Mesenchymal stem cell (in vitro differentiated cells and primary cell): ENCODE data around the gene CLCNKA.

Experiments
- DNase-seq: peaks from one replicate; pipeline ENCODE4 v3.0.0-alpha.2; 2013
- H2AFZ ChIP-seq: one replicate; pipeline ENCODE4 v1.6.1; 2013; ENCODE audit warnings: low read depth, mild to moderate bottlenecking, control low read depth, inconsistent platforms, low read length, moderate library complexity
- H2AK5ac ChIP-seq: 2 replicates; pipeline ENCODE4 v1.6.1; 2013; ENCODE audit warnings: low read length, moderate library complexity, mild to moderate bottlenecking, inconsistent platforms; ENCODE audit not compliant: severe bottlenecking
- H2BK120ac ChIP-seq: one replicate; pipeline ENCODE4 v1.6.1; 2013; ENCODE audit warnings: low read depth, mild to moderate bottlenecking, inconsistent platforms, low read length, moderate library complexity
- H2BK12ac ChIP-seq, 2 experiments: one replicate each; pipeline ENCODE4 v1.6.1; 2013; ENCODE audit warnings: inconsistent platforms in 2 of 2, low read length in 2 of 2, mild to moderate bottlenecking in 2 of 2, moderate library complexity in 2 of 2, control low read depth in 1 of 2
- H2BK15ac ChIP-seq: one replicate; pipeline ENCODE4 v1.6.1; 2013; ENCODE audit warnings: mild to moderate bottlenecking, low read depth, inconsistent platforms; ENCODE audit not compliant: poor library complexity, severe bottlenecking
- H2BK5ac ChIP-seq: 2 replicates; pipeline ENCODE4 v1.6.1; 2013; ENCODE audit warnings: low read depth, mild to moderate bottlenecking, low read length, control low read depth, inconsistent platforms; ENCODE audit not compliant: poor library complexity, severe bottlenecking
- H3K14ac ChIP-seq, 2 experiments: one replicate each; pipeline ENCODE4 v1.6.1; 2013; ENCODE audit warnings: inconsistent platforms in 2 of 2, low read length in 2 of 2, control low read depth in 1 of 2, mild to moderate bottlenecking in 1 of 2, moderate library complexity in 1 of 2
- H3K18ac ChIP-seq, 2 experiments: one replicate each; pipeline ENCODE4 v1.6.1; 2013; ENCODE audit warnings: inconsistent platforms in 2 of 2, low read length in 2 of 2, control low read depth in 1 of 2, low read depth in 1 of 2, mild to moderate bottlenecking in 1 of 2
- H3K23ac ChIP-seq, 2 experiments: one replicate each; pipeline ENCODE4 v1.6.1; 2013; ENCODE audit warnings: inconsistent platforms in 2 of 2, low read length in 2 of 2, mild to moderate bottlenecking in 2 of 2, moderate library complexity in 2 of 2, control low read depth in 1 of 2
- H3K27ac ChIP-seq: 2 replicates; pipeline ENCODE4 v1.5.1; 2013; ENCODE audit warnings: mild to moderate bottlenecking, moderate library complexity, low read length, control low read depth, inconsistent platforms; ENCODE audit not compliant: poor library complexity, severe bottlenecking
- H3K27me3 ChIP-seq, 2 experiments: 2 replicates each; pipeline versions ENCODE4 v1.6.1 to v1.7.0; 2013; ENCODE audit warnings: low read length in 2 of 2, mild to moderate bottlenecking in 2 of 2, moderate library complexity in 2 of 2, control low read depth in 1 of 2, inconsistent platforms in 1 of 2; ENCODE audit not compliant: control insufficient read depth in 1 of 2, insufficient read depth in 1 of 2
- H3K36me3 ChIP-seq, 2 experiments: 2 replicates each; pipeline versions ENCODE4 v1.6.1 to v1.7.0; 2013; ENCODE audit warnings: low read length in 2 of 2, control low read depth in 1 of 2, inconsistent platforms in 1 of 2, low read depth in 1 of 2, mild to moderate bottlenecking in 1 of 2; ENCODE audit not compliant: insufficient read depth in 2 of 2, control insufficient read depth in 1 of 2
- H3K4ac ChIP-seq, 2 experiments: one replicate each; pipeline ENCODE4 v1.6.1; 2013; ENCODE audit warnings: inconsistent platforms in 2 of 2, low read length in 2 of 2, mild to moderate bottlenecking in 2 of 2, moderate library complexity in 2 of 2, control low read depth in 1 of 2, low read depth in 1 of 2
- H3K4me1 ChIP-seq: 2 replicates; pipeline ENCODE4 v1.6.1; 2013; ENCODE audit warnings: low read depth, low read length, control low read depth; ENCODE audit not compliant: control insufficient read depth, insufficient read depth
- H3K4me2 ChIP-seq: 2 replicates; pipeline ENCODE4 v1.6.1; 2013; ENCODE audit warnings: low read length, mild to moderate bottlenecking, inconsistent platforms; ENCODE audit not compliant: poor library complexity, severe bottlenecking
- H3K4me3 ChIP-seq, 2 experiments: 2 replicates each; pipeline versions ENCODE4 v1.5.1 to v1.7.0; 2013; ENCODE audit warnings: low read length in 2 of 2, mild to moderate bottlenecking in 2 of 2, control low read depth in 1 of 2, low read depth in 1 of 2; ENCODE audit not compliant: insufficient read depth in 1 of 2
- H3K79me1 ChIP-seq: replicated peaks from 2 replicates; pipeline ENCODE4 v1.6.1; 2013; ENCODE audit warnings: mild to moderate bottlenecking, control low read depth, low read length, inconsistent platforms; ENCODE audit not compliant: poor library complexity, severe bottlenecking
- H3K9ac ChIP-seq: 2 replicates; pipeline ENCODE4 v1.7.0; 2013; ENCODE audit warnings: mild to moderate bottlenecking, low read length, moderate library complexity
- H3K9me3 ChIP-seq: 2 replicates; pipeline ENCODE4 v1.7.0; 2013; ENCODE audit warnings: mild to moderate bottlenecking, low read length; ENCODE audit not compliant: control insufficient read depth
- H4K8ac ChIP-seq: one replicate; pipeline ENCODE4 v1.6.1; 2013; ENCODE audit warnings: inconsistent platforms, mild to moderate bottlenecking, low read length, moderate library complexity
- H4K91ac ChIP-seq: one replicate; pipeline ENCODE4 v1.6.1; 2013; ENCODE audit warnings: mild to moderate bottlenecking, low read length, inconsistent platforms
- WGBS: methylation state at CpG from one replicate; pipeline ENCODE4 v1.1.7; 2013; ENCODE audit warnings: mixed read lengths; 5-methylcytosine and 5-hydroxymethylcytosine counted together

CLCNKA gene

DNA sequence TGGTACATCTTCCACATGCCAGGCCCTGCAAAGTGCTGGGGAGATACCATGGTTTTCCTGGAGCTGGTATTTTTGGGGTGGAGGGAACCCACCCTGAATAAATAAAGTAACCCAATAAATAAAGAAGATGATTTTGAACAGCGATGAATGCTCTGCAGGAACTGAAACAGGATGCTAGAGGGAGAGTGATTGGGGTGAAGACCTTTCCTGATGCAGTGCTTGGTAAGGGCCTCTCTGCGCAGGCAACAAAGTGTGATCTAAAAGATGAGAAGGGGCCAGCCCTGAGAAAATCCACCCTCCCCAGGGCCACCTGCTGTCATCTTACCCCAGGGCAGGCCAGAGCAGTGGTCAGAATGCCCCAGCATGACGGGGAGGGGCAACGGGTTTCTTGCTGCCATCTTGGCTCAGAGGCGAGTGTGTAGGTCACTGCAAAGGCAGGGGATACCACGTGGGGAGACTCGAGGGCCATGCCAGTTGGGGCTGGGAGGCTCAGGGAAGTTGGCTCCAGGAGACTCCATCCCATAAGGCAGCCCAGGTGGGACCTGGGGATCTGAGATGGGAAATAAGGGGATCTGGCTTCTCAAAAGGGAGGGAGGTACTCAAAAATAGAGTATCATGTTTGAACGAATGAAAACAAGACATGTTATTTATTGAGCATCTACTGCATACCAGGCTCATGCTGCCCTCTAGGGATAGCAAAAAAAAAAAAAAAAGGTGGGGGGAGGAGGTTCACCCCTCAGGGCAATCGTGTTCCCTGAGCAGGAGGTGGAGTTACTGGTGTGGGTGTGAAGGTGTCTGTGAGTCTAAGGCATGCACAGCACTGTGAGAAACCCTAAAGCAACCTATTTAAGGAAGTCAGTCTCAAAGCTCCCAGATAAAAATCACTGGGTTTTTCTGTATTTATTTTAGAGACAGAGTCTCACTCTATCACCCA is 15.0 kb upstream of the CLCNKA start:
- Histone ChIP-seq H4K8ac (no peak overlapping the region), H3K27ac (no peak overlapping the region), H3K27me3 (peaks cover 0 to 6% of the 10 kb centered on the region in 2 experiments), H3K4me1 (peaks cover 2% of the 10 kb centered on the region), H3K14ac (no peak overlapping the region), H3K79me1 (no peaks in the 10 kb centered on the region), H3K36me3 (no peaks in the 10 kb centered on the region), H3K9ac (no peak overlapping the region), H2AFZ (no peak overlapping the region), H2AK5ac (no peak overlapping the region), H3K4me2 (no peak overlapping the region), H3K4me3 (no peak overlapping the region), H3K18ac (no peak overlapping the region), H2BK15ac (no peak overlapping the region), H2BK12ac (peak overlapping the region in 1 of 2 experiments; percentile 31), H4K91ac (peak overlapping the region; percentile 14), H3K23ac (no peak overlapping the region), H3K4ac (no peak overlapping the region), H3K9me3 (no peaks in the 10 kb centered on the region), H2BK5ac (no peak overlapping the region), H2BK120ac (no peak overlapping the region)
- DNase-seq, result no peak
- 76% methylated on average over 8 of the region's 9 CpGs for WGBS

GRCh38 chr1:16007671-16008341 is 14.0 kb upstream of the CLCNKA start:
- Histone ChIP-seq H3K4me1 (peaks cover 6% of the 10 kb centered on the region), H3K36me3 (no peaks in the 10 kb centered on the region), H3K23ac (no peak overlapping the region), H3K18ac (no peak overlapping the region), H3K9ac (no peak overlapping the region), H3K27ac (no peak overlapping the region), H3K4ac (no peak overlapping the region), H2BK5ac (no peak overlapping the region), H4K91ac (no peak overlapping the region), H3K27me3 (peaks cover 0 to 6% of the 10 kb centered on the region in 2 experiments), H2BK15ac (no peak overlapping the region), H4K8ac (no peak overlapping the region), H2BK12ac (no peak overlapping the region), H3K79me1 (no peaks in the 10 kb centered on the region), H2AFZ (no peak overlapping the region), H3K4me2 (no peak overlapping the region), H3K14ac (no peak overlapping the region), H3K9me3 (no peaks in the 10 kb centered on the region), H2AK5ac (no peak overlapping the region), H2BK120ac (no peak overlapping the region), H3K4me3 (no peak overlapping the region)
- DNase-seq, result no peak
- whole genome bisulfite sequencing, result 82% methylated on average over 4 of the region's 6 CpGs

- H2BK5ac ChIP-seq, result no peak overlapping the region
- H2AFZ ChIP-seq, result no peak overlapping the region
- no peak overlapping the region for H2AK5ac ChIP-seq
- H3K27ac ChIP-seq, result no peak overlapping the region
- H3K4me2 ChIP-seq, result no peak overlapping the region
- H3K79me1 ChIP-seq, result no peaks in the 10 kb centered on the region
- H3K4ac ChIP-seq, result no peak overlapping the region
- H2BK120ac ChIP-seq, result no peak overlapping the region
- no peak overlapping the region for H3K23ac ChIP-seq
- H3K4me3 ChIP-seq, result no peak overlapping the region
- H4K91ac ChIP-seq, result no peak overlapping the region
- WGBS, result 0% methylated on average over 4 of the region's 4 CpGs
- H2BK15ac ChIP-seq, result no peak overlapping the region
- no peaks in the 10 kb centered on the region for H3K9me3 ChIP-seq
- peaks cover 12% of the 10 kb centered on the region for H3K4me1 ChIP-seq
- H3K14ac ChIP-seq, result no peak overlapping the region
- H3K27me3 ChIP-seq, result peaks cover 0 to 6% of the 10 kb centered on the region in 2 experiments
- H3K9ac ChIP-seq, result peak overlapping the region; percentile 19
- H2BK12ac ChIP-seq, result no peak overlapping the region
- no peaks in the 10 kb centered on the region for H3K36me3 ChIP-seq
- DNase-seq, result peak; percentile 78
- no peak overlapping the region for H3K18ac ChIP-seq
- H4K8ac ChIP-seq, result no peak overlapping the region
These were observed 12.8 kb upstream of the CLCNKA start for GRCh38 chr1:16009030-16009460.

DNA sequence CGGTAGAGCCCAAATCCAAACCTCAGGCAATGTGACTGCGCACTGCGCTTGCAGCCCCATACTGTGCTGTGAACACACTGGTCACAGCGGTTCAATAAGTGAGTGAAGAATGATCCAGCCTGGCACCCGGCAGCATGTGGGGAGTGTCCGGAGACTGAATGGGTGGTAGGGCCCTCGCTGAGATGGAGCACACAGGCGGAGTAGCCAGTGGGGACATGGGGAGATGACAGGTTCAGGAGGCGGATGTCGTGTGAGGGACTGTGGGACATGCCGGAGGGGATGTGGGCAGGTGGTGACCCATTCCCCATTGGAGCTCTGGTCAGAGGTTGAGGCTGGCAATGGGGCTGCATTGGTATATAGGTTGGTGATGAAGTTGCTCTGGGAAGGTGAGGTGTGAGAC is 12.2 kb upstream of the CLCNKA start:
- H3K4me2 ChIP-seq, result no peak overlapping the region
- H3K36me3 ChIP-seq, result no peaks in the 10 kb centered on the region
- no peak overlapping the region for H3K27ac ChIP-seq
- H3K27me3 ChIP-seq, result peaks cover 0 to 6% of the 10 kb centered on the region in 2 experiments
- no peak overlapping the region for H3K23ac ChIP-seq
- no peak overlapping the region for H2AFZ ChIP-seq
- no peak overlapping the region for H4K8ac ChIP-seq
- H3K79me1 ChIP-seq, result no peaks in the 10 kb centered on the region
- H3K4me3 ChIP-seq, result no peak overlapping the region
- no peak overlapping the region for H4K91ac ChIP-seq
- 93% methylated on average over 11 of the region's 11 CpGs for WGBS
- H2BK120ac ChIP-seq, result no peak overlapping the region
- H3K18ac ChIP-seq, result no peak overlapping the region
- no peak overlapping the region for H3K9ac ChIP-seq
- H2BK15ac ChIP-seq, result no peak overlapping the region
- no peak overlapping the region for H3K4ac ChIP-seq
- H3K14ac ChIP-seq, result no peak overlapping the region
- H2BK5ac ChIP-seq, result no peak overlapping the region
- no peak overlapping the region for H2BK12ac ChIP-seq
- no peak overlapping the region for H2AK5ac ChIP-seq
- no peaks in the 10 kb centered on the region for H3K9me3 ChIP-seq
- DNase-seq, result no peak
- H3K4me1 ChIP-seq, result peaks cover 11% of the 10 kb centered on the region
